ENCODE results near the gene WIPF2.

The WIPF2 gene

GRCh38 chr17:40325156-40326013 lies 106.3 kb downstream of the WIPF2 start:
- H3K4me3 ChIP-seq (ENCODE audit: low read depth, low read length), result no peak overlapping the region

GRCh38 chr17:40326014-40326831 lies 107.1 kb downstream of the WIPF2 start:
- no peak overlapping the region for H3K4me3 ChIP-seq (ENCODE audit: low read depth, low read length)

- H3K4me3 ChIP-seq (ENCODE audit: low read depth, low read length), result no peak overlapping the region
Measured at GRCh38 chr17:40326832-40327199, 107.7 kb downstream of the WIPF2 start.

GRCh38 chr17:40327244-40327729 lies 108.2 kb downstream of the WIPF2 start:
- no peak overlapping the region for H3K4me3 ChIP-seq (ENCODE audit: low read depth, low read length)

- H3K4me3 ChIP-seq (ENCODE audit: low read depth, low read length), result no peak overlapping the region
Measured at GRCh38 chr17:40327735-40328385, 108.8 kb downstream of the WIPF2 start.

GRCh38 chr17:40328386-40328766 lies 109.3 kb downstream of the WIPF2 start:
- H3K4me3 ChIP-seq (ENCODE audit: low read depth, low read length), result no peak overlapping the region

- H3K4me3 ChIP-seq (ENCODE audit: low read depth, low read length), result no peak overlapping the region
Measured at GRCh38 chr17:40329839-40330794, 111.0 kb downstream of the WIPF2 start.

GRCh38 chr17:40330850-40331470 lies 111.9 kb downstream of the WIPF2 start:
- no peak overlapping the region for H3K4me3 ChIP-seq (ENCODE audit: low read depth, low read length)

GRCh38 chr17:40331743-40332641 lies 112.9 kb downstream of the WIPF2 start:
- no peak overlapping the region for H3K4me3 ChIP-seq (ENCODE audit: low read depth, low read length)
